ENCODE measurements around the gene TSEN54.

The TSEN54 gene

GRCh38 chr17:75565066-75565465 lies 48.7 kb downstream of the TSEN54 start:
- DNase-seq (ENCODE audit: low read depth), result no peak

DNA sequence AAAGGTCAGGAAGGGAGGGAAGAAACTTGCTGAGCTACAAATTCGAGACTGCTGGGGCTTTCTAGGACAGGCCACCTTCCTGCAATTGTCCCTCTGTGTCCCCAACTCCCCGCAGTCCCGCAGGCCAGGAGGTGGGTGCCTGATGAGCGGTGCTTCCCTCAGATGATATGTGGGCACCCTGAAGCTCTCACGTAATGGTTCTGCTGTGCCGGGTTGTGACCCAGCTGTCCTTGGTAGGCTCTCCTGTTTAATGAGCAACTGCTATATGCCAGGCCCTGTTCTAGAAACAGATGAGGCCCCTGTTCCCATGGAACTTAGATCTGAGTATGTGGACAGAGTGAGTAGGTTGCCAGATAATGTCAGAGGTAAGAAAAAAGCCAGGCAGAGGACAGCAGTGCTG lies 49.3 kb downstream of the TSEN54 start:
- DNase-seq (ENCODE audit: low read depth), result no peak

- no peak for DNase-seq (ENCODE audit: low read depth)
Measured at GRCh38 chr17:75566416-75566815, 50.1 kb downstream of the TSEN54 start.

- DNase-seq (ENCODE audit: low read depth), result no peak
Measured at GRCh38 chr17:75566834-75567233, 50.5 kb downstream of the TSEN54 start.

- DNase-seq (ENCODE audit: low read depth), result no peak
Measured at GRCh38 chr17:75568412-75569255, 52.3 kb downstream of the TSEN54 start.

GRCh38 chr17:75570034-75570676 lies 53.8 kb downstream of the TSEN54 start:
- no peak for DNase-seq (ENCODE audit: low read depth)

DNA sequence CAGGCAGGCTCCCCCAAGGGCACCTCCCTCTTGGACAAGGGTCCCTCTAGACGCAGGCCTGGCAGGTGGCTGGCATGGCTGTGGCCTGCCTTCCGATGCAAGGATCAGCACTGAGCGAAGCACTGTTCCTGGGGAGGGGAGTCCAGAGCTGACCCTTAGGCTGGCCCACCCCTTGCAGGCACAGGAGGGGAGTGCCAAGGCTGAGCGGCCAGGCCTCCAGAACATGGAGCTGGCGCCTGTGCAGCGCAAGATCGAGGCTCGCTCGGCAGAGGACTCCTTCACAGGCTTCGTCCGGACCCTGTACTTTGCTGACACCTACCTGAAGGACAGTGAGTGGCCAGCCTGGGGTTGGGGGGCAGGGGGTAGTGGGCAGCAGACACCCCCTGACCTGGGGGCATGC lies 54.4 kb downstream of the TSEN54 start:
- no peak for DNase-seq (ENCODE audit: low read depth)

- no peak for DNase-seq (ENCODE audit: low read depth)
Measured at GRCh38 chr17:75571197-75571884, 55.0 kb downstream of the TSEN54 start.

GRCh38 chr17:75571885-75572215 lies 55.5 kb downstream of the TSEN54 start:
- no peak for DNase-seq (ENCODE audit: low read depth)

GRCh38 chr17:75572713-75573539 lies 56.6 kb downstream of the TSEN54 start:
- no peak for DNase-seq (ENCODE audit: low read depth)

DNA sequence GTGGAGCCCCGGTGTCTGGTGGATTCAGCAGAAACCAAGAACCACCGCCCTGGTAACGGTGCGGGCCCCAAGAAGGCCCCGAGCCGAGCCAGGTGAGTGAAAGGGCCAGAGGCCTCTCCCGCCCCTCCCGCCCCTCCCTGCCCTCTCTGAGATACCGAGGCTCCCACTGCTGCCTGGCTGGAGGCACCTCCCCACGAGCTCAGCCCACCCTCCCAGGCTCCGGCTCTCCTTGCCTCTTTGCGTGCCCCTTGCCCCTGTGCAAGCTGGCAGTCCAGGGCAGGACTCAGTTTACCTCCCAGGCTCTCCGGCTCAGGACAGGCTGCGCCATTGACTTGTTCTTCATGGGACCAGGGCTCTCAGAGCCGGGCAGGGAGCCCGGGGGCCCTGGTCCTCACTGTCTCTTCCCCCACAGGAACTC lies 57.2 kb downstream of the TSEN54 start:
- no peak for DNase-seq (ENCODE audit: low read depth)

- DNase-seq (ENCODE audit: low read depth), result no peak
Measured at GRCh38 chr17:75573994-75574393, 57.7 kb downstream of the TSEN54 start.

All from activated T-cell treated with anti-CD3 and anti-CD28 coated beads for 1 hour (primary cell).